Ishikawa (cell line): Measurements from ENCODE around the gene NUDT2.

Experiments
- EP300 ChIP-seq: IDR thresholded peaks from 2 replicates; pipeline ENCODE4 v1.6.1; 2012; ENCODE audit warnings: borderline replicate concordance
- TAF1 ChIP-seq: IDR thresholded peaks from 2 replicates; pipeline ENCODE4 v1.6.1; 2012; ENCODE audit warnings: low read depth, mild to moderate bottlenecking
- ZBTB7A ChIP-seq: IDR thresholded peaks from 2 replicates; pipeline ENCODE4 v1.6.1; 2012; ENCODE audit warnings: low read depth
- TF ChIP-seq, protein P1 (sequence below): IDR thresholded peaks from 2 replicates; pipeline ENCODE4 v1.6.1; 2012

DNA sequence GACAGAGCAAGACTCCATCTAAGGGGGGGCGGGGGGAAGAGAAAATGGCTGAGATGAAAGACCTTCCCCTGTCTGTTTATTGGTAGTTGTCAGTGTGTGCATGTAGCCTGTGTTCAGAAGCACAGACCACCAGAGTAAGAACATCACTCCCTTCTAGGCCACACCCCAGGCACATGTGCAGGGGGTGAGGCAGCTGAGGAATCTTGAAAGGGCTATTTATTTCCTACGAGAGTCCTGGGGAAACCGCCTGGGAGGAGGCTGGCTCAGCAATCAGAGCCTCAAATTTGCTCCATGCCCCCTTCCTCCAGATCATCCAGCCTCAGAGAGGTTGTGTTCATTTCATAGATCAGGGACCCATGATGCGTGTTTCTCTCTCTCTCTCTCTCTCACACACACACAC, 40.3 kb downstream of the NUDT2 start:
- TF ChIP-seq TAF1 (no peak), ZBTB7A (no peak), EP300 (no peak)
- TF ChIP-seq, protein P1, sequence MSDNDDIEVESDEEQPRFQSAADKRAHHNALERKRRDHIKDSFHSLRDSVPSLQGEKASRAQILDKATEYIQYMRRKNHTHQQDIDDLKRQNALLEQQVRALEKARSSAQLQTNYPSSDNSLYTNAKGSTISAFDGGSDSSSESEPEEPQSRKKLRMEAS, result no peak
